ENCODE results near the gene CRIM1. TPM values are rescaled to one million over a fixed set of nuclear protein-coding genes. Genes with fewer than 3 reads are reported as not detected.

The CRIM1 gene
- total and polyA plus RNA-seq, 2 of the 8 experiments (the other 6 are each of a cell fraction or from before 2014, with no cell fraction given), result 9.4 to 28.4 TPM

GRCh38 chr2:36541891-36542595 is 186.5 kb downstream of the CRIM1 start (continued):
- TF ChIP-seq CHD7 (IDR thresholded peaks at IDR 0.05; ENCODE audit: insufficient replicate concordance, low read length), result no peak
- TF ChIP-seq GABPA (IDR thresholded peaks at IDR 0.05; ENCODE audit: borderline replicate concordance, insufficient read depth, low read length), result no peak
- no peak for TF ChIP-seq NANOG (IDR thresholded peaks at IDR 0.05; ENCODE audit: insufficient read depth, low read depth, low read length, poor library complexity, severe bottlenecking)
- TF ChIP-seq SIRT6 (IDR thresholded peaks at IDR 0.05; ENCODE audit: low read length), result no peak
- TF ChIP-seq BACH1 (IDR thresholded peaks at IDR 0.05; ENCODE audit: low read length), result no peak
- TF ChIP-seq CBX8 (IDR thresholded peaks at IDR 0.05; ENCODE audit: borderline replicate concordance, low read depth, low read length), result no peak
- TF ChIP-seq TEAD4 (IDR thresholded peaks at IDR 0.05; ENCODE audit: low read depth, low read length), result no peak
- TF ChIP-seq PHF8 (conservative IDR thresholded peaks at IDR 0.05; ENCODE audit: low read depth, low read length), result no peak
- TF ChIP-seq CBX5 (IDR thresholded peaks at IDR 0.05; ENCODE audit: low read depth, low read length), result no peak
- TF ChIP-seq E2F6 (IDR thresholded peaks at IDR 0.05), result no peak
